ENCODE measurements around the gene PCDHGA5.
A peak's percentile ranks its signal among the peaks of the same experiment; 100 is the strongest.
"Not testable (repeated sequence)": the region's sequence is repeated elsewhere in the genome, so short reads cannot be mapped to it uniquely, and the experiment has no call there.

The PCDHGA5 gene

GRCh38 chr5:141375444-141376155 lies 11.6 kb downstream of the PCDHGA5 start:
- H3K14ac ChIP-seq (ENCODE audit: low read length in 2 of 2); H3K4me2 ChIP-seq (ENCODE audit: low read length, poor library complexity, severe bottlenecking); H3K36me3 ChIP-seq (ENCODE audit: control insufficient read depth in 1 of 2, insufficient read depth in 2 of 2, low read depth in 1 of 2, low read length in 2 of 2); H2BK120ac ChIP-seq (ENCODE audit: low read depth, low read length); DNase-seq; H3K18ac ChIP-seq (ENCODE audit: low read depth in 1 of 2, low read length in 2 of 2); H3K27ac ChIP-seq (ENCODE audit: low read length, poor library complexity, severe bottlenecking); H2BK5ac ChIP-seq (ENCODE audit: low read depth, low read length, poor library complexity, severe bottlenecking); H2AFZ ChIP-seq (ENCODE audit: low read depth, low read length); H2BK15ac ChIP-seq (ENCODE audit: low read depth, poor library complexity, severe bottlenecking); H2AK5ac ChIP-seq (ENCODE audit: low read length, severe bottlenecking); H4K8ac ChIP-seq (ENCODE audit: low read length); H2BK12ac ChIP-seq (ENCODE audit: low read length in 2 of 2); H3K4me1 ChIP-seq (ENCODE audit: control insufficient read depth, insufficient read depth, low read depth, low read length); H4K91ac ChIP-seq (ENCODE audit: low read length); H3K9ac ChIP-seq (ENCODE audit: low read length); H3K4me3 ChIP-seq (ENCODE audit: insufficient read depth in 1 of 2, low read depth in 1 of 2, low read length in 2 of 2); H3K4ac ChIP-seq (ENCODE audit: low read depth in 1 of 2, low read length in 2 of 2); H3K79me1 ChIP-seq (replicated peaks; ENCODE audit: low read length, poor library complexity, severe bottlenecking); H3K23ac ChIP-seq (ENCODE audit: low read length in 2 of 2): not testable (repeated sequence)
- Histone ChIP-seq H3K9me3 (ENCODE audit: control insufficient read depth, low read length) (peaks cover 57% of the 10 kb centered on the region), H3K27me3 (ENCODE audit: control insufficient read depth in 1 of 2, insufficient read depth in 1 of 2, low read length in 2 of 2) (peaks cover 0 to 13% of the 10 kb centered on the region in 2 experiments)
- 94% methylated on average over 35 of the region's 48 CpGs for WGBS

- Histone ChIP-seq H3K14ac (ENCODE audit: low read length in 2 of 2) (no peak within 1 kb of the TSS), H3K23ac (ENCODE audit: low read length in 2 of 2) (no peak within 1 kb of the TSS), H2AK5ac (ENCODE audit: low read length, severe bottlenecking) (no peak within 1 kb of the TSS), H2BK15ac (ENCODE audit: low read depth, poor library complexity, severe bottlenecking) (no peak within 1 kb of the TSS), H2AFZ (ENCODE audit: low read depth, low read length) (no peak within 1 kb of the TSS), H3K4me2 (ENCODE audit: low read length, poor library complexity, severe bottlenecking) (no peak within 1 kb of the TSS), H3K4me1 (ENCODE audit: control insufficient read depth, insufficient read depth, low read depth, low read length) (no peaks in the 10 kb centered on the region), H3K4ac (ENCODE audit: low read depth in 1 of 2, low read length in 2 of 2) (no peak within 1 kb of the TSS), H2BK5ac (ENCODE audit: low read depth, low read length, poor library complexity, severe bottlenecking) (no peak within 1 kb of the TSS), H4K8ac (ENCODE audit: low read length) (no peak within 1 kb of the TSS), H2BK120ac (ENCODE audit: low read depth, low read length) (no peak within 1 kb of the TSS), H3K4me3 (ENCODE audit: insufficient read depth in 1 of 2, low read depth in 1 of 2, low read length in 2 of 2) (peak within 1 kb of the TSS in 1 of 2 experiments; percentile 77), H3K79me1 (replicated peaks; ENCODE audit: low read length, poor library complexity, severe bottlenecking) (no peaks in the 10 kb centered on the region), H3K9me3 (ENCODE audit: control insufficient read depth, low read length) (peaks cover 33% of the 10 kb centered on the region), H3K18ac (ENCODE audit: low read depth in 1 of 2, low read length in 2 of 2) (no peak within 1 kb of the TSS), H3K36me3 (ENCODE audit: control insufficient read depth in 1 of 2, insufficient read depth in 2 of 2, low read depth in 1 of 2, low read length in 2 of 2) (no peaks in the 10 kb centered on the region), H3K27ac (ENCODE audit: low read length, poor library complexity, severe bottlenecking) (no peak within 1 kb of the TSS), H3K27me3 (ENCODE audit: control insufficient read depth in 1 of 2, insufficient read depth in 1 of 2, low read length in 2 of 2) (no peaks in the 10 kb centered on the region), H4K91ac (ENCODE audit: low read length) (no peak within 1 kb of the TSS), H3K9ac (ENCODE audit: low read length) (peak within 1 kb of the TSS; percentile 67), H2BK12ac (ENCODE audit: low read length in 2 of 2) (no peak within 1 kb of the TSS)
- no peak for DNase-seq
- WGBS: 95% methylated on average over 37 of the region's 37 CpGs
Observed at GRCh38 chr5:141382469-141383294, 18.7 kb downstream of the PCDHGA5 start, which contains the start of gene PCDHGA7. Gene PCDHGA7, plus strand, starts transcription at chr5:141382742. Its CDS starts 158 bp downstream, at chr5:141382900.

- Histone ChIP-seq H3K14ac (ENCODE audit: low read length in 2 of 2) (no peak overlapping the region), H2BK120ac (ENCODE audit: low read depth, low read length) (no peak overlapping the region), H2BK15ac (ENCODE audit: low read depth, poor library complexity, severe bottlenecking) (no peak overlapping the region), H4K91ac (ENCODE audit: low read length) (no peak overlapping the region), H2BK5ac (ENCODE audit: low read depth, low read length, poor library complexity, severe bottlenecking) (no peak overlapping the region), H3K27ac (ENCODE audit: low read length, poor library complexity, severe bottlenecking) (no peak overlapping the region), H2BK12ac (ENCODE audit: low read length in 2 of 2) (no peak overlapping the region), H3K4me3 (ENCODE audit: insufficient read depth in 1 of 2, low read depth in 1 of 2, low read length in 2 of 2) (peak overlapping the region in 1 of 2 experiments; percentile 77), H3K36me3 (ENCODE audit: control insufficient read depth in 1 of 2, insufficient read depth in 2 of 2, low read depth in 1 of 2, low read length in 2 of 2) (no peaks in the 10 kb centered on the region), H3K4me1 (ENCODE audit: control insufficient read depth, insufficient read depth, low read depth, low read length) (no peaks in the 10 kb centered on the region), H3K4ac (ENCODE audit: low read depth in 1 of 2, low read length in 2 of 2) (no peak overlapping the region), H3K4me2 (ENCODE audit: low read length, poor library complexity, severe bottlenecking) (no peak overlapping the region), H3K9me3 (ENCODE audit: control insufficient read depth, low read length) (peaks cover 33% of the 10 kb centered on the region), H3K27me3 (ENCODE audit: control insufficient read depth in 1 of 2, insufficient read depth in 1 of 2, low read length in 2 of 2) (no peaks in the 10 kb centered on the region), H3K9ac (ENCODE audit: low read length) (no peak overlapping the region), H4K8ac (ENCODE audit: low read length) (no peak overlapping the region), H2AFZ (ENCODE audit: low read depth, low read length) (no peak overlapping the region), H3K23ac (ENCODE audit: low read length in 2 of 2) (no peak overlapping the region), H3K79me1 (replicated peaks; ENCODE audit: low read length, poor library complexity, severe bottlenecking) (peaks cover 2% of the 10 kb centered on the region), H3K18ac (ENCODE audit: low read depth in 1 of 2, low read length in 2 of 2) (no peak overlapping the region), H2AK5ac (ENCODE audit: low read length, severe bottlenecking) (no peak overlapping the region)
- no peak for DNase-seq
- WGBS: 96% methylated on average over 20 of the region's 21 CpGs
Observed at GRCh38 chr5:141383345-141383744, 19.4 kb downstream of the PCDHGA5 start.
